Parathyroid adenoma (tissue), 2 donors: ENCODE measurements around the gene ERP29.

Experiments
- H2AFZ ChIP-seq: fragments of 300-600 bp; sonication (generic); one replicate; pipeline ENCODE4 v1.7.0; 2017; ENCODE audit warnings: antibody characterized with exemption, mild to moderate bottlenecking
- H3K27ac ChIP-seq: fragments of 300-600 bp; sonication (generic); one replicate; pipeline ENCODE4 v1.7.0; 2017
- H3K27me3 ChIP-seq: fragments of 300-600 bp; sonication (generic); one replicate; pipeline ENCODE4 v1.7.0; 2017; ENCODE audit warnings: low read length; ENCODE audit not compliant: control insufficient read depth, insufficient read depth
- H3K36me3 ChIP-seq: fragments of 300-600 bp; sonication (generic); one replicate; pipeline ENCODE4 v1.7.0; 2017; ENCODE audit warnings: low read length; ENCODE audit not compliant: control insufficient read depth, insufficient read depth
- H3K4me1 ChIP-seq: fragments of 300-600 bp; sonication (generic); one replicate; pipeline ENCODE4 v1.7.0; 2017; ENCODE audit warnings: control low read depth
- H3K4me2 ChIP-seq: fragments of 300-600 bp; sonication (generic); one replicate; pipeline ENCODE4 v1.7.0; 2017; ENCODE audit warnings: low read length
- H3K4me3 ChIP-seq: fragments of 300-600 bp; sonication (generic); one replicate; pipeline ENCODE4 v1.7.0; 2017; ENCODE audit warnings: low read depth, low read length
- H3K79me2 ChIP-seq: fragments of 300-600 bp; sonication (generic); one replicate; pipeline ENCODE4 v1.7.0; 2017; ENCODE audit warnings: control low read depth
- H3K9ac ChIP-seq: fragments of 300-600 bp; sonication (generic); one replicate; pipeline ENCODE4 v1.7.0; 2017; ENCODE audit warnings: mild to moderate bottlenecking
- H3K9me3 ChIP-seq: fragments of 300-600 bp; sonication (generic); one replicate; pipeline ENCODE4 v1.7.0; 2017; ENCODE audit warnings: low read length; ENCODE audit not compliant: control insufficient read depth
- TF ChIP-seq, protein P1 (sequence below): fragments of 300-600 bp; sonication (generic); IDR thresholded peaks from one replicate; pipeline ENCODE4 v1.7.0; 2017; ENCODE audit warnings: antibody characterized with exemption, mild to moderate bottlenecking
- donor health status: primary hyperparathyroidism.

ERP29 gene

DNA sequence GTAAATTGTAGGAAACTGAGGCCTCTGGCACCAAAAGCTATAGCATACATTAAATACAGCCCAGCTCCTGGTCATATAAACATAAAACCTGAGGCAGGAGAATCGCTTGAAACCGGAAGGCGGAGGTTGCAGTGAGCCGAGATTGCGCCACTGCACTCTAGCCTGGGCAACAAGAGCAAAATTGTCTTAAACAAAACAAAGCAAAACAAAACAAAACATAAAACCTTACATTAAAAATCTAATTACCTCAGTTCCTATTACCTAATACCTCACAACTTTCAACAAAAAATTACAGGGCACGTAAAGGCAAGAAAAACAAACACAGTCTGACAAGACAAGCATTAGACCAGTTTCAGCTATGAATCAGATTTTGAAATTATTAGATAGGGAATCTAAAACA lies 36.9 kb upstream of the ERP29 start:
- Histone ChIP-seq H2AFZ (no peak overlapping the region), H3K4me3 (no peak overlapping the region), H3K4me2 (no peak overlapping the region), H3K9ac (no peak overlapping the region), H3K9me3 (no peaks in the 10 kb centered on the region), H3K79me2 (no peaks in the 10 kb centered on the region), H3K4me1 (no peaks in the 10 kb centered on the region), H3K27ac (no peak overlapping the region), H3K36me3 (no peaks in the 10 kb centered on the region), H3K27me3 (no peaks in the 10 kb centered on the region)
- TF ChIP-seq, protein P1, sequence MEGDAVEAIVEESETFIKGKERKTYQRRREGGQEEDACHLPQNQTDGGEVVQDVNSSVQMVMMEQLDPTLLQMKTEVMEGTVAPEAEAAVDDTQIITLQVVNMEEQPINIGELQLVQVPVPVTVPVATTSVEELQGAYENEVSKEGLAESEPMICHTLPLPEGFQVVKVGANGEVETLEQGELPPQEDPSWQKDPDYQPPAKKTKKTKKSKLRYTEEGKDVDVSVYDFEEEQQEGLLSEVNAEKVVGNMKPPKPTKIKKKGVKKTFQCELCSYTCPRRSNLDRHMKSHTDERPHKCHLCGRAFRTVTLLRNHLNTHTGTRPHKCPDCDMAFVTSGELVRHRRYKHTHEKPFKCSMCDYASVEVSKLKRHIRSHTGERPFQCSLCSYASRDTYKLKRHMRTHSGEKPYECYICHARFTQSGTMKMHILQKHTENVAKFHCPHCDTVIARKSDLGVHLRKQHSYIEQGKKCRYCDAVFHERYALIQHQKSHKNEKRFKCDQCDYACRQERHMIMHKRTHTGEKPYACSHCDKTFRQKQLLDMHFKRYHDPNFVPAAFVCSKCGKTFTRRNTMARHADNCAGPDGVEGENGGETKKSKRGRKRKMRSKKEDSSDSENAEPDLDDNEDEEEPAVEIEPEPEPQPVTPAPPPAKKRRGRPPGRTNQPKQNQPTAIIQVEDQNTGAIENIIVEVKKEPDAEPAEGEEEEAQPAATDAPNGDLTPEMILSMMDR: no peak

DNA sequence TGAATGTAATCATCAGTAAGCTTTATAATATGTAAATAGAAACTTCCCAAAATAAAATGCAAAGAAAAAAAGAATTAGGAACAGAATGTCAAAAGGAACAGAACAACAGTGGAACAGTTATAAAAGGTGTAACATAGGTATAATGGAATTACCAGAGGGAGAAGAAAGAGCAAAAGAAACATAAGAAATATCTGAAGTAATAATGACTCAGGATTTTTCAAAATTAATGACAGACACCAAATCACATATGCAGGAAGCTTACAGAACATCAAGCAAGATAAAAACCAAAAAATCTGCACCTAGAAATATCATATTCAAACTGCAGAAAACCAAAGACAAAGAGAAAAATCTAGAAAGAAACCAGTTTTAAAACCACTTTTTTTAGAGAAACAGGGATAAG lies 36.4 kb upstream of the ERP29 start:
- H3K4me2 ChIP-seq: no peak overlapping the region
- no peak overlapping the region for H2AFZ ChIP-seq
- no peaks in the 10 kb centered on the region for H3K4me1 ChIP-seq
- no peak overlapping the region for H3K27ac ChIP-seq
- no peaks in the 10 kb centered on the region for H3K79me2 ChIP-seq
- H3K9me3 ChIP-seq: no peaks in the 10 kb centered on the region
- no peak overlapping the region for H3K4me3 ChIP-seq
- TF ChIP-seq, protein P1: no peak
- no peaks in the 10 kb centered on the region for H3K27me3 ChIP-seq
- H3K9ac ChIP-seq: no peak overlapping the region
- no peaks in the 10 kb centered on the region for H3K36me3 ChIP-seq

DNA sequence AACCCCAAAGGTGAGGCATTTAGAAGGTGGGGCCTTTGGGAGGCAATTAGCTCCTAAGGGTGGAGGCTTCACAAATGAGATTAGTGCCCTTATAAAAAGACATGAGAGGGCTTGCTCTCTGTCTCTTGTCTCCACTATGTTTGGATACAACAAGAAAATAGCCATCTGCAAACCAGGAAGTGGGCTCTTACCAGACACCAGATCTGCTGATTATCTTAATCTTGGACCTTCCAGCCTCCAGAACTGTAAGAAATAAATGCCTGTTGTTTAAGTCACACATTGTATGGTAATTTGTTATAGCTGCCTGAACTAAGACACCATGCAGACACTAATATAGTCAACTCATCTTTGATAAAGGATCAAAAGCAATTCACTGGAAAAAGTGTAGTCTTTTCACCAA lies 34.7 kb upstream of the ERP29 start:
- Histone ChIP-seq H2AFZ (no peak overlapping the region), H3K79me2 (peaks cover 12% of the 10 kb centered on the region), H3K27me3 (no peaks in the 10 kb centered on the region), H3K4me3 (no peak overlapping the region), H3K4me1 (no peaks in the 10 kb centered on the region), H3K27ac (no peak overlapping the region), H3K36me3 (no peaks in the 10 kb centered on the region), H3K9ac (no peak overlapping the region), H3K9me3 (no peaks in the 10 kb centered on the region), H3K4me2 (no peak overlapping the region)
- TF ChIP-seq, protein P1: no peak

DNA sequence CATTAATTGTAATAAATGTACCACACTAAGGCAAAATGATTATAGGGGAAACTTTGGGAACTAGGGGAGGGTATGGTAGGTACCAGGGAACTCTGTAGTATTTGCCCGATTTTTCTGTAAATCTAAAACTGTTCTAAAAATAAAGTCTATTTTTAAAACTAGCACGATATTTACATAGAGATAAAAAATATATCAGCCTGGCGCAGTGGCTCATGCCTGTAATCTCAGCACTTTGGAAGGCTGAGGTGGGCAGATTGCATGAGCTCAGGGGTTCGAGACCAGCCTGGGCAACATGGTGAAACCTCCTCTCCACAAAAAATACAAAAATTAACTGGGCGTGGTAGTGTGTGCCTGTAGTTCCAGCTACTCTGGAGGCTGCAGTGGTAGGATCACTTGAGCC lies 32.6 kb upstream of the ERP29 start:
- no peak overlapping the region for H3K4me2 ChIP-seq
- H3K4me1 ChIP-seq: no peaks in the 10 kb centered on the region
- H3K9me3 ChIP-seq: no peaks in the 10 kb centered on the region
- H2AFZ ChIP-seq: no peak overlapping the region
- no peak overlapping the region for H3K9ac ChIP-seq
- no peak overlapping the region for H3K4me3 ChIP-seq
- H3K27ac ChIP-seq: no peak overlapping the region
- H3K36me3 ChIP-seq: no peaks in the 10 kb centered on the region
- H3K79me2 ChIP-seq: peaks cover 15% of the 10 kb centered on the region
- no peaks in the 10 kb centered on the region for H3K27me3 ChIP-seq
- TF ChIP-seq, protein P1: no peak

DNA sequence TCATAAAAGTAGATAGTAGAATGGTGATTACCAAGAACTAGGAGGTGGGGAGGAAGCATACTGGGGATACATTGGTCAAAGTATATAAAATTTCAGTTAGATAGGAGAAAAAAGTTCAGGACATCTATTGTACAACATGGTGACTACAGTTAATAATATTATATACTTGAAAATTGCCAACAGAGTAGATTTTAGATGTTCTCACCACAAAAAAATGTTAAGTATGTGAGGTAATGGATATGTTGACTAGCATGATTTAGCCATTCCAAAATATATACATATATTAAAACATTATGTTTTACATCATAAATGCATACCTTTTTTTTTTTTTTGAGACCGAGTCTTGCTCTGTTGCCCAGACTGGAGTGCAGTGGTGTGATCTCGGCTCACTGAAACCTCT lies 31.2 kb upstream of the ERP29 start:
- Histone ChIP-seq H3K4me2 (no peak overlapping the region), H3K4me1 (no peaks in the 10 kb centered on the region), H3K27ac (no peak overlapping the region), H2AFZ (no peak overlapping the region), H3K79me2 (peaks cover 18% of the 10 kb centered on the region), H3K36me3 (no peaks in the 10 kb centered on the region), H3K9me3 (no peaks in the 10 kb centered on the region), H3K9ac (no peak overlapping the region), H3K27me3 (no peaks in the 10 kb centered on the region), H3K4me3 (no peak overlapping the region)
- TF ChIP-seq, protein P1: no peak
